Measurements from ENCODE around the gene KCNA2.

KCNA2 gene

DNA sequence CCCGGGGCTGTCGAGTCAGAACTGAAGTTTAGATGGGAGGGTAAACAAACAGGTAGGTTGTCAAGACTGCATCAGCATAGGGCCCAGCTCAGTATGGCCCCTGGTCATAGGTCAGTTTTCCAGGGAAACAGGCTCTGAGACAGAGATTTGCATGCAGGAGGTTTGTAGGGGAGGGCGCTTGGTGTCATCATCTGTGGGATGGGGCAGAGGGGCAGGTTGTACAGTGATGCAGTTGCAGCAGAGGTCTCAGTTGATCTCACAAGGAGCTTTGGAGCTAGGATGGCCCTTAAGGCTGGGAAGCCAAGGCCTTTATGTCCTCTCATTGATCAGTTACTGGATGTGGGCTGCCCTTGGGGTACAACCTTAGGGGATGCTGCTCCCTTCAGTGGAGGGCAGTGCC lies 48.7 kb downstream of the KCNA2 start:
- no peak overlapping the region for H3K27ac ChIP-seq (ENCODE audit: low read depth, low read length)
- no peaks in the 10 kb centered on the region for H3K9me3 ChIP-seq (ENCODE audit: control insufficient read depth in 5 of 5, low read length in 5 of 5)
- peaks cover 6 to 17% (median 13%) of the 10 kb centered on the region in 5 donors for H3K4me1 ChIP-seq (ENCODE audit: control insufficient read depth in 5 of 5, insufficient read depth in 5 of 5, low read length in 5 of 5)
- peaks cover 4 to 24% (median 9%) of the 10 kb centered on the region in 5 donors for H3K27me3 ChIP-seq (ENCODE audit: control insufficient read depth in 5 of 5, insufficient read depth in 4 of 5, low read length in 5 of 5)
- no peak overlapping the region for H3K4me3 ChIP-seq (ENCODE audit: low read depth in 1 of 5, low read length in 5 of 5)
- no peak overlapping the region for H3K9ac ChIP-seq (ENCODE audit: low read length in 5 of 5)
- H3K36me3 ChIP-seq (ENCODE audit: control insufficient read depth in 5 of 5, insufficient read depth in 5 of 5, low read length in 5 of 5): no peaks in the 10 kb centered on the region

DNA sequence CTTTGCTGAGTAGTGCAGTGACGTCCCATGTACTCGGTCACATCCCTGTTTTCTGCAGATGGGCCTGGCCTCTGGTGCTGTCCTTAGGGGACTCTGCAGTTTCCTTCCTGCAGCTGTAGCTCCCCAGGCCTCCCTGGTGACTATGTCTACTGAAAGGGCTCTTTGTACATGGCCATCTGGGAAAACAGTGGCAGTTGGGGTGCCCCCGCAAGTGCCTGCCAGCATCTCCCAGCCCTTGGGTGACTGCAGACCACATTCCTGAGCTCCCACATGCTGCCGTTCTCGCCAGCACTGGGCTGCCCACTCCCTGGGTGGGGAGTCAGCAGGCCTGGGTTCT lies 49.7 kb downstream of the KCNA2 start:
- H3K36me3 ChIP-seq (ENCODE audit: control insufficient read depth in 5 of 5, insufficient read depth in 5 of 5, low read length in 5 of 5): no peaks in the 10 kb centered on the region
- no peak overlapping the region for H3K4me3 ChIP-seq (ENCODE audit: low read depth in 1 of 5, low read length in 5 of 5)
- peaks cover 6 to 17% (median 13%) of the 10 kb centered on the region in 5 donors for H3K4me1 ChIP-seq (ENCODE audit: control insufficient read depth in 5 of 5, insufficient read depth in 5 of 5, low read length in 5 of 5)
- H3K9me3 ChIP-seq (ENCODE audit: control insufficient read depth in 5 of 5, low read length in 5 of 5): no peaks in the 10 kb centered on the region
- no peak overlapping the region for H3K9ac ChIP-seq (ENCODE audit: low read length in 5 of 5)
- no peak overlapping the region for H3K27ac ChIP-seq (ENCODE audit: low read depth, low read length)
- peaks cover 4 to 26% (median 16%) of the 10 kb centered on the region in 5 donors for H3K27me3 ChIP-seq (ENCODE audit: control insufficient read depth in 5 of 5, insufficient read depth in 4 of 5, low read length in 5 of 5)

DNA sequence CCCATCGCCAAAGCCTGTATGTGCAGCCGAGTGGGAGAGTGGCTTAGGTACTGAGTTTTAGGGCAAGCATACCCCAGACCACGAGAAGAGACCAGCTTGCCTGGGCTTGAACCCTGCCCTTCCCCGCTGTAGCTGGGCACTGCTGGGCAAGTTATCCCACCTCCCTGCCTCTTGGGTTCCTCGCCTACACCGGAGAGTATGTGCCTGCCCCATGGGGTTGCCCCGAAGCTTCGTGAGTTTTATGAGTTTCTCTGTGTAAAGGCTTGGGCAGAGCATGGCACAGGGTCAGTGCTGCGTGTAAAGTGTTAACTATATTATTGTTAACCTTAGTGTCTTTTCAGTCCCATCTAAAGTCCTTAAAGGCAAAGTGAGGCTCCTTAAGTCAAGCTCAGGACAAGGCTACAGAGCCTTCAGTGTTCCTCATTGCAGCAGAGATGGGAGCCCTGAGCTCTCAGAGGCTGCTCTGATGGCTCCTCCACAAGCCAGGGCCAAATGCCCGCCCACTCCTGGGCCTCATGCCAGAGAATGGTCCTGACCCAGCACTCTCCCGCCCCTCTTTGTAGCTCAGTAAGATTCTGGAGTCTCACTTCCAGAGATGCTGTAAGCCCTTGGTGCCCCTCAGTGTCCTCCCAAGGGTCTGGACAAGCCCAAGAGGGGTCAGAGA lies 50.2 kb downstream of the KCNA2 start:
- no peak overlapping the region for H3K9ac ChIP-seq (ENCODE audit: low read length in 5 of 5)
- H3K36me3 ChIP-seq (ENCODE audit: control insufficient read depth in 5 of 5, insufficient read depth in 5 of 5, low read length in 5 of 5): no peaks in the 10 kb centered on the region
- H3K9me3 ChIP-seq (ENCODE audit: control insufficient read depth in 5 of 5, low read length in 5 of 5): no peaks in the 10 kb centered on the region
- peaks cover 4 to 26% (median 16%) of the 10 kb centered on the region in 5 donors for H3K27me3 ChIP-seq (ENCODE audit: control insufficient read depth in 5 of 5, insufficient read depth in 4 of 5, low read length in 5 of 5)
- peaks cover 6 to 17% (median 13%) of the 10 kb centered on the region in 5 donors for H3K4me1 ChIP-seq (ENCODE audit: control insufficient read depth in 5 of 5, insufficient read depth in 5 of 5, low read length in 5 of 5)
- peak overlapping the region; percentile 37 to 64 (median 42) for H3K4me3 ChIP-seq (ENCODE audit: low read depth in 1 of 5, low read length in 5 of 5)
- no peak overlapping the region for H3K27ac ChIP-seq (ENCODE audit: low read depth, low read length)

DNA sequence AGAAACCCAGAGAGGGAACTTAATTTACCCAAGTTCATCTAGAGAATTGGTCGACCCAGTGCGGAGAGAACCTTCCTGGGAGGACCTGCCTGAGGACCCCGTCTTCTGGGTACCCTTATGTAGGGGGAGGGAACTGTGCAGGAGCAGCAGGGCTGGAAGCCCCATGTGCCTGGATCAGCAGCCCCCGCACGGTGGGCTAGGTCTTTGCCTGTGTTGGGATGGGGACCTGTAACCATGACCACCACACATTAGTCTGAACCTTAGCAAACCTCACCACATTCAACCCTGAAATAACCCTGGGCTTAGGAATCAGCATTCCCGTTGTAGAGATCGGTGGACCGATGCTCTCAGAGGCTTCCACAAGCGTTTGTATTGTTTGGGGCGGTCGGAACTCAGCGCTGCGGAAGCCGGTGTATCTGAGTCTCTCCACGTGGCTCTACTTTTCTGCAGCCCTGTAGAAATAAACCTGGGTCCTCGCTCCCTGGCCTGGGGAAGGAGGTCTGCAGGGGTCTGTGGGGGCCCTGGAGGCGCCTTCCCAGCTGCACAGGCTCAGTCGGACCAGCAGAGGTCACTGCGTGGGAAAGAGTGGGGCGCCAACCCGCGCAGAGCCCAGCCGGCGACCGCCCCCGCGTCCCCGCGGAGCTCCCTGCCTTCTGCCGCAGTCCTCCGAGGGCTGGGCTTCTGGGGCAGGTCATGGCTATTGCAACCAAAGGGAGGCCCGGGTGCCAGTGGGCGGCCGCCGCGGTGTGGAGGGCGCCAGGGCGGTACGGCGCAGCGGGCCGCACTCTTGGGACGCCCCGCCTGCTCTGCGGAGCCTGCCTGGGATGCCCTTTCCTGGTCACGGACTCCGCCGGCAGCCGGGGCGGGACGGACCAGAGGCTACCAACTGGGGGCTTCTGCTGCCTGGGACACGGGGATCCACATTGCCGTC lies 51.0 kb downstream of the KCNA2 start:
- H3K4me3 ChIP-seq (ENCODE audit: low read depth in 1 of 5, low read length in 5 of 5): peak overlapping the region; percentile 37 to 64 (median 42)
- H3K27ac ChIP-seq (ENCODE audit: low read depth, low read length): no peak overlapping the region
- H3K9me3 ChIP-seq (ENCODE audit: control insufficient read depth in 5 of 5, low read length in 5 of 5): no peaks in the 10 kb centered on the region
- peaks cover 4 to 26% (median 16%) of the 10 kb centered on the region in 5 donors for H3K27me3 ChIP-seq (ENCODE audit: control insufficient read depth in 5 of 5, insufficient read depth in 4 of 5, low read length in 5 of 5)
- H3K36me3 ChIP-seq (ENCODE audit: control insufficient read depth in 5 of 5, insufficient read depth in 5 of 5, low read length in 5 of 5): no peaks in the 10 kb centered on the region
- H3K9ac ChIP-seq (ENCODE audit: low read length in 5 of 5): no peak overlapping the region
- peaks cover 6 to 17% (median 13%) of the 10 kb centered on the region in 5 donors for H3K4me1 ChIP-seq (ENCODE audit: control insufficient read depth in 5 of 5, insufficient read depth in 5 of 5, low read length in 5 of 5)

DNA sequence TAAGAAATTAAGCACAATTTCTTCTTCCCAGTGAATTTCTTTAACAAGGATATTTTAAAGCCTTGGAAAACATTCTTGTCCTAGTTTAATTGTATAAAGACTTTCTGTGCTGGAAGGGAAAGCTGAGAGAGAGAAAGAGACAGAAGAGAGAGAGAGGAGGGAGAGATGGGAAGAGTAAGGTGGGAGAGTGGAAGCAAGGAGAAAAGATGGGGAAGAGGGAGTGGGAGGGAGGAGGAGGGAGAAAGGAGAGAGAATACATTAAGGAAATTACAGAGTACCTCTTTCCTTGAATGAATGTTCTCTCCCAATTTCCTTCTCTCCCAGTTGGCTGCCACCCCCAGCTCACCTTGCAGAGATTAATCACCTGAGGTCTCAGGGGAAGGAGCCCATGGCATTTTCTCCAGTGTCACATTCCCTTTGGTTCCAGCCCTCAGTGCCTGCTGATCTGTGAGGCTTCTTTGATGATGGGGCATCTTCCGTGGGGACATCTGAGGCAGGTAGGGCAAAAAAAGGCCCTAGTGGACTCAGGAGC lies 54.8 kb downstream of the KCNA2 start:
- Histone ChIP-seq H3K27me3 (ENCODE audit: control insufficient read depth in 5 of 5, insufficient read depth in 4 of 5, low read length in 5 of 5) (peaks cover 4 to 25% (median 14%) of the 10 kb centered on the region in 5 donors), H3K27ac (ENCODE audit: low read depth, low read length) (no peak overlapping the region), H3K9me3 (ENCODE audit: control insufficient read depth in 5 of 5, low read length in 5 of 5) (no peaks in the 10 kb centered on the region), H3K4me3 (ENCODE audit: low read depth in 1 of 5, low read length in 5 of 5) (no peak overlapping the region), H3K9ac (ENCODE audit: low read length in 5 of 5) (no peak overlapping the region), H3K4me1 (ENCODE audit: control insufficient read depth in 5 of 5, insufficient read depth in 5 of 5, low read length in 5 of 5) (peaks cover 4 to 13% (median 13%) of the 10 kb centered on the region in 5 donors), H3K36me3 (ENCODE audit: control insufficient read depth in 5 of 5, insufficient read depth in 5 of 5, low read length in 5 of 5) (no peaks in the 10 kb centered on the region)

DNA sequence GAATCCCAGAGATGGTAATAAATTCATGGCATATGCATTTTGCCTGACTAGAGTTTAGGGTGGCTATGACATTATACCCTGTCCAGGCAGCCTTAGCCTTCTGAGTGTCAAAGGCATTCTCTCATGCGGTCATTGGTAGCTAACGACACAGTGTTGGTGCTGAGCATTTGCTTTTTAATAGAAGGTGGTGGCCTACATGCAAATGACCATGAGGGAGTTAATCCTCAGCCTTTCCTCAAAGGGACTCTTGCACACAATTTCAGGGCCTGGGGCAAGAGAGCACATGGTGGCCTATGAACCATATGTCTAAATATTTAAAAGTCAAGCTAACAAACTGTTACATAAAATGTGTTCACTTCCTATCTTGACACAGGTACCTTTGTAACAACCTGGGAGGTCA lies 56.3 kb downstream of the KCNA2 start:
- peaks cover 0 to 18% (median 9%) of the 10 kb centered on the region in 5 donors for H3K27me3 ChIP-seq (ENCODE audit: control insufficient read depth in 5 of 5, insufficient read depth in 4 of 5, low read length in 5 of 5)
- no peak overlapping the region for H3K9ac ChIP-seq (ENCODE audit: low read length in 5 of 5)
- no peak overlapping the region for H3K4me3 ChIP-seq (ENCODE audit: low read depth in 1 of 5, low read length in 5 of 5)
- H3K36me3 ChIP-seq (ENCODE audit: control insufficient read depth in 5 of 5, insufficient read depth in 5 of 5, low read length in 5 of 5): no peaks in the 10 kb centered on the region
- no peak overlapping the region for H3K27ac ChIP-seq (ENCODE audit: low read depth, low read length)
- peaks cover 0 to 1% (median under 1%) of the 10 kb centered on the region in 5 donors for H3K4me1 ChIP-seq (ENCODE audit: control insufficient read depth in 5 of 5, insufficient read depth in 5 of 5, low read length in 5 of 5)
- H3K9me3 ChIP-seq (ENCODE audit: control insufficient read depth in 5 of 5, low read length in 5 of 5): no peaks in the 10 kb centered on the region

DNA sequence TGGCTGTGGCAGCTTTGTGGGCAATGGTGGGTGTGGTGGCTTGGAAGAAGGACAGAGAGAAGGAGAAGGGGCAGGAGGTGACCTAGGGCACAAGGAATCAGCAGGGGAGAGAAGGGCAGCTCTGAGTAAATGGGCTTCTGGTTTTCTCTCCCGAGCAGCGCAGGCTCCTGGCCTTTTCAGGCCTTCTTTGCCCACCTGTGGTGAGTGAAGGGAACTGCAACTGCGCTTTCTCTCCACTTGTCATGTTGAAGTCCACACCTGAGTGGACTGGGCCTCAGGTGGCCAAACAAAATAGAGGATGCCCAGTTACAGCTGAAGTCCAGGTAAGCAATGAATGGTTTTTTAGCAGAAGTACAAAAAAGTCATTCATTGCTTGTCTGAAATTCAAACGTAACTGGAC lies 57.8 kb downstream of the KCNA2 start:
- H3K27ac ChIP-seq (ENCODE audit: low read depth, low read length): no peak overlapping the region
- H3K4me3 ChIP-seq (ENCODE audit: low read depth in 1 of 5, low read length in 5 of 5): no peak overlapping the region
- peaks cover 0 to 14% (median 9%) of the 10 kb centered on the region in 5 donors for H3K27me3 ChIP-seq (ENCODE audit: control insufficient read depth in 5 of 5, insufficient read depth in 4 of 5, low read length in 5 of 5)
- no peaks in the 10 kb centered on the region for H3K4me1 ChIP-seq (ENCODE audit: control insufficient read depth in 5 of 5, insufficient read depth in 5 of 5, low read length in 5 of 5)
- no peaks in the 10 kb centered on the region for H3K9me3 ChIP-seq (ENCODE audit: control insufficient read depth in 5 of 5, low read length in 5 of 5)
- H3K36me3 ChIP-seq (ENCODE audit: control insufficient read depth in 5 of 5, insufficient read depth in 5 of 5, low read length in 5 of 5): no peaks in the 10 kb centered on the region
- H3K9ac ChIP-seq (ENCODE audit: low read length in 5 of 5): no peak overlapping the region

DNA sequence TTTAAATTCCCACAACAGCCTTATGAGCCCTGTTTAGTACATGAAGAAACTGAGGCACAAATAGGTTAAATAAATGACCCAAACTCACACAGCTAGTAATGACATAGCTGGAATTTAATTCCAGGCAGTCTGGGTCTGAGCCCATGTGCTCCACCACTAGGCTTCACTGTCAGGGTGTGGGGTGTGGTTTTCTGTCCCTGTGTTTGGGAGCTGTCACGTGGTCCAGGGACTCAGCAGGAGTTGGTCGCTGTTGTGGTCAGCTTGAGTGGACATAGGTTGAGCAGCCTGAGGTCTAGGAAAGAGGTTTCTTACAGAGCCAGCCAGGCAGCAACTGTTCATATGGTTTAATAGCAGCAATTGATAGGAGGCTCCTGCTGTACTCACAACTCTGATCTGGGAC lies 59.1 kb downstream of the KCNA2 start:
- Histone ChIP-seq H3K36me3 (ENCODE audit: control insufficient read depth in 5 of 5, insufficient read depth in 5 of 5, low read length in 5 of 5) (no peaks in the 10 kb centered on the region), H3K27me3 (ENCODE audit: control insufficient read depth in 5 of 5, insufficient read depth in 4 of 5, low read length in 5 of 5) (peaks cover 0 to 11% (median 6%) of the 10 kb centered on the region in 5 donors), H3K9ac (ENCODE audit: low read length in 5 of 5) (no peak overlapping the region), H3K27ac (ENCODE audit: low read depth, low read length) (no peak overlapping the region), H3K9me3 (ENCODE audit: control insufficient read depth in 5 of 5, low read length in 5 of 5) (no peaks in the 10 kb centered on the region), H3K4me3 (ENCODE audit: low read depth in 1 of 5, low read length in 5 of 5) (no peak overlapping the region), H3K4me1 (ENCODE audit: control insufficient read depth in 5 of 5, insufficient read depth in 5 of 5, low read length in 5 of 5) (no peaks in the 10 kb centered on the region)

DNA sequence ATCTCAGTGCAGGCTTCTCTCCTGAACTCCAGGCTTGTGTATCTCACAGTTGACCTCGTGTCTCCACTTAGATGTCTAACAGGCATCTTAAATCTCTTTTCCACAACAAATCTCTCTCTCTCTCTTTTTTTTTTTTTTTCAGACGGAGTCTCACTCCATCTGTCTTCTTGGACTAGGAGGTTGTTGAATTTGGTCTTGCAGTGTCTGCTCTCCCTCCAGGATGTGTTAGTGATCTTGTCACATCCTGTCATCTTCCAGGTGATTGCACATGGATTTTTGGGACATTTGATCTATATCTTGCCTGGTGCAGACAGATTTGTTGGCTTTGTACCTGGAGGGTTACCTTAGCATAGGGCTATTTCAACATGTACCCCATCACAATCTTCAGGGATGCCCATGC lies 60.7 kb downstream of the KCNA2 start:
- H3K27me3 ChIP-seq (ENCODE audit: control insufficient read depth in 5 of 5, insufficient read depth in 4 of 5, low read length in 5 of 5): peaks cover 0 to 3% (median 0%) of the 10 kb centered on the region in 5 donors
- H3K9ac ChIP-seq (ENCODE audit: low read length in 5 of 5): no peak overlapping the region
- no peak overlapping the region for H3K4me3 ChIP-seq (ENCODE audit: low read depth in 1 of 5, low read length in 5 of 5)
- no peaks in the 10 kb centered on the region for H3K4me1 ChIP-seq (ENCODE audit: control insufficient read depth in 5 of 5, insufficient read depth in 5 of 5, low read length in 5 of 5)
- no peak overlapping the region for H3K27ac ChIP-seq (ENCODE audit: low read depth, low read length)
- H3K36me3 ChIP-seq (ENCODE audit: control insufficient read depth in 5 of 5, insufficient read depth in 5 of 5, low read length in 5 of 5): no peaks in the 10 kb centered on the region
- H3K9me3 ChIP-seq (ENCODE audit: control insufficient read depth in 5 of 5, low read length in 5 of 5): no peaks in the 10 kb centered on the region

DNA sequence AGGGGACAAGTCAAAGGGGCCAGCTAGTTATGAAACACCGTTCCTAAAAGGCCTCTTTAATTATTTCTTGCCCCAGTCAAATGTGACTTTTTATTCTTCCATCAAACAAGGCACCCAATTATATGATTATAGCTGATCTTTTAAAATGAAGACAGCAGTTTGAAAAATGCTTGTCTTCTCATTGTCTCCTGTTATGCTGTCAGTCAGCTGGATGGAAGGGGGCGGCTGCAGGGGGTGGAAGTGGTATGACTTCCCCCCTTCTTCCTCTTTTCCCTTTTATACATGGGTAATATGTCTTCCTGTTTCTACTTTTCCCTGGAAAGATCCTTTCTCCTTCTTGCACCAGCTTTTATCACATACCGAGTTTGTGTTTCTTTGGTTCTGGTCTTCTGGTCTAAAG lies 61.4 kb downstream of the KCNA2 start:
- H3K36me3 ChIP-seq (ENCODE audit: control insufficient read depth in 5 of 5, insufficient read depth in 5 of 5, low read length in 5 of 5): no peaks in the 10 kb centered on the region
- no peaks in the 10 kb centered on the region for H3K9me3 ChIP-seq (ENCODE audit: control insufficient read depth in 5 of 5, low read length in 5 of 5)
- peaks cover 0 to 3% (median 0%) of the 10 kb centered on the region in 5 donors for H3K27me3 ChIP-seq (ENCODE audit: control insufficient read depth in 5 of 5, insufficient read depth in 4 of 5, low read length in 5 of 5)
- H3K9ac ChIP-seq (ENCODE audit: low read length in 5 of 5): no peak overlapping the region
- no peak overlapping the region for H3K27ac ChIP-seq (ENCODE audit: low read depth, low read length)
- no peak overlapping the region for H3K4me3 ChIP-seq (ENCODE audit: low read depth in 1 of 5, low read length in 5 of 5)
- H3K4me1 ChIP-seq (ENCODE audit: control insufficient read depth in 5 of 5, insufficient read depth in 5 of 5, low read length in 5 of 5): no peaks in the 10 kb centered on the region

Measured in subcutaneous abdominal adipose tissue (tissue), 5 donors.